GM20431 (cell line): ENCODE data around the gene SLCO1A2.

Experiments
- in situ Hi-C: fragments of 300-500 bp; cut with MseI, MboI; formaldehyde crosslinking; loops from one replicate; pipeline ENCODE4 v1.15.0; 2020; ENCODE audit warnings: low sequenced_read_pairs; ENCODE audit not compliant: unreplicated experiment

The SLCO1A2 gene

DNA sequence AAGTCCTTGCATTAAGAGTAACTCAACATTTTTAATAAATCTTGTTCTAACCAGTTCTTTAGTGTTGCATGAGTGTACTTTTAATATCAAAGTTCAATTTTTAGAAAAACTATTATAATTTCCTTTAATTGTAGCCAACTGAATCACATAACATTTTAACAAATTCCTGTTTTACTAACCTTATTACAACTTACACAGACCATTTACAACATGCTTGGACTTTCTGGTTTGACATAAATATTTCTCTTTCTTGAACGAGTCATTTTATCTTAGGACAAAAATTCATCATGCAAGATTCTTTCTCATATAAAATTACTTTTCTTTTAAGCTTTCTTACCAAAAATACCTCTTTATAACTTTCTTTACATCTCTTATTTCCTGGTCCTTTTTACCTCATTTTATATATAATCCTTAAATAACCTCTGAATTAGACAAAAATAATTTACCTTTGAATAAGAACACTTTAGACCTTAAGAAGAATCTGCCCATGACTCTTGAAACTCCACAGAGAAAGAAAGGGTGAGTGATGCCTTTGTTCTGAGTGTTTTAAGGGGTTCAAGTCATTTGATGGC, 3.9 kb downstream of the SLCO1A2 start:
- in situ Hi-C loops, result no loop called here

- in situ Hi-C loops, result no loop called here
Observed at GRCh38 chr12:21328578-21328977, 6.1 kb downstream of the SLCO1A2 start.

- in situ Hi-C loops, result no loop called here
Observed at GRCh38 chr12:21324551-21324950, 10.2 kb downstream of the SLCO1A2 start.

DNA sequence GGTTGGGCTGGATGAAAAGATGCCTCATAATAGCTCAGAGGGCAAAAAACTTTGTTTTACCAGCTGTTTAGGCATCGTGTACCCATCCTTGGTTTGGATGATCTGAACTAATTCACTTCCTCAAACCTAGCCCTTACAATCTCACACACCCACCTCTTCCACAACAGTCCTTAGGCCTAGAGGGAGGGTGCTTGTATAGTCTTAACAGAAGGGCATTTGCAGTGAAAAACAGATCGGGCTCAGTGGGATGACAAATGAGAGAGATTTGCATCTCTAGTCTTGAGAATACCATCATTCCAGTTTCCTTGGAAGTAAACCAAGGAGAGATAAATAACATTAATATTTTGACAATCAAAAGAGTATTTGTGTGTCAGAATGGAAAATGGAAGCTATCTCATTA, 11.0 kb downstream of the SLCO1A2 start:
- in situ Hi-C loops, result no loop called here

- in situ Hi-C loops, result no loop called here
Observed at GRCh38 chr12:21308785-21309184, 25.9 kb downstream of the SLCO1A2 start.

DNA sequence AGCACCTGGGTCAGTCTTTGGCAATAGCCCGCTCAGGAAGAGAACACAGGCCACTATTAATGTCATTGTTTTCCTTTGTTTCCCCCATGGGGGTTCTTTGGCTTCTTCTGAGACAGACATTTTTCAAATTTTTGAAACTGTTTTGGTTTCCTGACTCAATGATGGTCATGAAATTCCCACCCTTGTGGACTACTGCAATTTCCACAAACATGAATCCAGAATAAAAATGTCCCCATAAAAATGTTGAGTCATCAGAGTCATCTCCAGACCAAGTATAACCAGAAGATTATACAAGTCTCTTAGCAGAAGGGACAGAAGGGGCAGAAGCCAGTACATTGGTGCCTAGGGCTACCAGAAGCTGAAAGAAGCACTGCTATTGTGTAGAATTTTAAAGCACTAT, 29.1 kb downstream of the SLCO1A2 start:
- in situ Hi-C loops, result no loop called here

GRCh38 chr12:21300632-21301031, 34.1 kb downstream of the SLCO1A2 start:
- in situ Hi-C loops, result no loop called here

- in situ Hi-C loops, result no loop called here
Observed at GRCh38 chr12:21296751-21297406, 37.8 kb downstream of the SLCO1A2 start.

DNA sequence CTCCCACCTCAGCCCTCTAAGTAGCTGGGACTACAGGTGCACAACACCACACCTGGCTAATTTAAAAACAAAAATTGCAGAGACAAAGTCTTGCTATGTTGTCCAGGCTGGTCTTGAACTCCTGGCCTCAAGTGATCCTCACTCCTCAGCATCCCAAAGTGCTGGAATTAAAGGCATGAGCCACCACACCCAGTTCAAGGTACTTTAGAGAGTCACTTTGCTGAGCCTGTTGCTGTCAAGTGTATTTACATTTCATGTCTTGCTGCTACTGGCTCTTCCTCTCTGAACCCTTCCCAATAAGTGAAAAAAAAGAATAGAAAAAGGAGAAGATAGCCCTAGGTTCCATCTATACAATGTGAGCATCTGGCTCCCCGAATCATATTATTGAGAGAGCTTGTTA, 38.4 kb downstream of the SLCO1A2 start:
- in situ Hi-C loops, result no loop called here

GRCh38 chr12:21294176-21294575, 40.5 kb downstream of the SLCO1A2 start:
- in situ Hi-C loops, result no loop called here

DNA sequence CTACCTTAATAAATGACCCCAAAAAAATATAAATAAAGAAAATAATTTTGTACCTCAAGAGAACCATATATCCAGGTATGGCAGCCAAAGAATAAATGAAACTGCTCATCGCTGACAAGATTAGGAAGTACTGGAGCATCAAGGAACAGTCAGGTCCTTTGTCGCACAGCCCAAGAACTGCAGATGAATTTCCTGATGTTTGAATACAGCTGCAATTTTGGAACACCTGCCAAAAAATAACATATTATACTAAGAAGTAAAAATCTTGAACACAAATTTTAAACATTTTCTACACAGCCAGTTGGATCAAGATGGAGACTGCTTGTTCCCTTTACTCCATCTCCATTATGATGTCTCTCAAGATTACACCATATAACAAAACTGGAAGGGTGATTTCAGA, 42.6 kb downstream of the SLCO1A2 start:
- in situ Hi-C loops, result no loop called here

GRCh38 chr12:21289698-21290097, 45.0 kb downstream of the SLCO1A2 start:
- in situ Hi-C loops, result no loop called here

GRCh38 chr12:21276826-21277225, 57.9 kb downstream of the SLCO1A2 start:
- in situ Hi-C loops, result no loop called here

DNA sequence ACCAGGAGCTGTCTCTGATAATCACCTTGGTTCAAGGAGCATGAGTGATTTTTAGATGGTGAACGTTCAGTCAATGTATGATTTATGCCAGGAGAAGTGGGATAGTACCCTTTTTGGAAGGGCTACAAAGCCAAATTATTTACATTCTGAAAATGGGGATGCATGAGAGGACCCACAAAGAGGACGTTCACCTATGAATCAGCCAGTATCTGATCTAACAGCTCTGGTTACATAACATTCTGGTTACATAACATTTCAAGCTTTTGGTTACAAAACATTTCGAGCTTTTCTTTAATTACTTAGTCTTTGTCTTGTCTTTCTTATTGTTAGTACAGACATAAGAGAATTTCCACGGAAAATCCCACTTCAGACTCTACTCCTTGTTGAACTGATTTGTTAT, 68.8 kb downstream of the SLCO1A2 start:
- in situ Hi-C loops, result no loop called here

DNA sequence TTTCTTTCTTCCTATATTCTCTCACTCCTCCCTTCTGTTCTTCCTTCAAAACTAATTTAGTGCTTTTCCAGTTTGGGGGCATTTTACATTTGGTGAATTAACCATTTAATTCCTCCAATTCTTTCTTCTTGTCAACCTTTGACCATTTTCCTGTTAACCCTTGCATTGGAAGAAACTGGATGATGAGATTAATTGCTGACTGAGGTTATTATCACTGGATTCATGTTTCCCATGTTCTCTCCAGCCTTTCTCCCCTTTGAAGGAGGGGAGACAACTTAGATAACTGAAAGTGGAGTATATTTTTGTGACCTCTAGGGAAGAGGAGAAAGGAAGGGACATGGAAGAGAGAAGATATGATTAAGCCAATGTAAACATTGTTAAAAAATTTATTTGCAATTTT, 70.5 kb downstream of the SLCO1A2 start:
- in situ Hi-C loops, result no loop called here

DNA sequence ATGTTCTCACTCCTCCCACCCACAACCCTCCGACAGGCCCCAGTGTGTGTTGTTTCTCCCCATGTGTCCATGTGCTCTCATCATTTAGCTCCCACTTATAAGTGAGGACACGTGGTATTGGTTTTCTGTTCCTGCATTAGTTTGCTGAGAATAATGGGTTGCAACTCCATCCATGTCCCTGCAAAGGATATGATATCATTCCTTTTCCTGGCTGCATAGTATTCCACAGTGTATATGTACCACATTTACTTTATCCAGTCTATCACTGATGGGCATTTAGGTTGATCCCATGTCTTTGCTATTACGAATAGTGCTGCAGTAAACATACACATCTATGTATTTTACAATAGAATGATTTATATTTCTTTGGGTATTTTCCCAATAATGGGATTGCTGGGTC, 77.5 kb downstream of the SLCO1A2 start:
- in situ Hi-C loops, result no loop called here

GRCh38 chr12:21252070-21252469, 82.6 kb downstream of the SLCO1A2 start:
- in situ Hi-C loops, result no loop called here

DNA sequence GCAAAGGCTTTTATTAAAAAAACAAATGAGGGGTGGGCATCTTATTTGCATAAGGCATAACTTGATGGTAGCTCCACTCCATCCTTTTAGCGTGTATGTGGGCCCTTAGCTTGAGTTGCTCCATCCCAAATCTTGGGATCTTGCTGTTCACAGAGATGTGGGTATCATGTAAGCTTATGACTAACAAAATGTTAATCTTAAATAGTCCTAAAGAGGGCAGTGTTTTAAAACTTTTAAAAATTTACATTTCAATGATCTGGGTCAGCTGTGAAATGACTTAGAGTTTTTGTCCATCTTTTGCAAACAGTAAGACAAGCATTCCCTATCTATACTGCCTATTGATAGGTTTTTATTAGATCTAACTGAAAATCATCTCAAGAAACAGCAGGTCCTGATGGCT, 86.0 kb downstream of the SLCO1A2 start:
- in situ Hi-C loops, result no loop called here

DNA sequence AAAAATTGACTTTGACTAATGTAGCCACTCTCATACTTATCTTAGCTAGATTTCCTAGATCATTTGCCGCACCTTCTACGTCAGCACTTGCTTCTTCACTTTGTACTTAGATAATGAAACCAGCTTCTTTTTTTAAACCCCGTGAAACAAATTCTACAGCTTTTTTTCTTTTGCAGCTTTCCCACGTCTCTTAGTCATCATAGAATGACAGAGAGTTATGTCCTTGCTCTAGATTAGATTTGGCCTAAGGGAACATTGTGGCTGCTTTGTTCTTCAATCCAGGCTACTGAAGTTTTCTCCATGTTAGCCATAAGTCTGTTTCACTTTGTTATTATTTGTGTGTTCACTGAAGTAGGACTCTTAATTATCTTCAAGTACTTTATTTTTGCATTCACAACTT, 94.9 kb downstream of the SLCO1A2 start:
- in situ Hi-C loops, result no loop called here

DNA sequence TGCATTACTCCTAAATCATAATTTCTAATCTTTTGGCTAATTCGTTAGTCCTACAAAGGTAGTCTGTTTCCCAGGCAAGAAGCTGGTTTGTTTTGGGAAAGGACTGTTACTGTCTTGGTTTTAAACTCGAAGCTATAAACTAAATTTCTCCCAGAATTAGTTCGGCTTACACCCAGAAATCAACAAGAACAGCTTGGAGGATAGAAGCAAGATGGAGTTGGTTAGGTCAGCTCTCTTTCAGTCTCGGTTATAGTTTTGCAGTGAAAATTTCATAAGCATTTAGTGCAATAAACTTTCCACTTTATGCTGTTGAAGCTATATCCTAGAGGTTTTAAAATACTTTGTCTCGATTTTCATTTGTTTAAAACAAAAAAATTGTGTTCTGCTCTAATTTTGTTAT, 100.3 kb downstream of the SLCO1A2 start:
- in situ Hi-C loops, result no loop called here

DNA sequence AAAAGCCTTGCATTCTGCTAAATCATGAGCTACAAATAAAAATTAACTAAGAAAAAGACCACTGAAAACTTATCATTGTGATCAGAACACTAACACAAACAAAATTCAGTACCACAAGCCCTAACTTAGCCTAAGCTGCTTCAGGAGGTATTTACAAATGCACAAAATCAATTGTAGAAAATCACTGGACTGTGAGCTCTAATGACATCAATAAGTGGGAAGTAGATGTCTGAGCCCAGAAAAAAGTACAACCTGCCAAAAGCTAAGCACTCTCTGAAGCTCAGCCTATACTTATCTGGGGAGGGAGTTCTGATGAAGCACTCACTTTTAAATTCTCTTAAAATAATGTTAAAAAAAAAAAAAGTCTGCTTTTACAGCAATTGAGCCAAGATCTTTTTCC, 110.8 kb downstream of the SLCO1A2 start:
- in situ Hi-C loops, result no loop called here

GRCh38 chr12:21221778-21222177, 112.9 kb downstream of the SLCO1A2 start:
- in situ Hi-C loops, result no loop called here
